GM15510 (cell line): ENCODE results near the gene TMEM18.

Source experiments
- POLR2A ChIP-seq: IDR thresholded peaks from 3 replicates; pipeline ENCODE4 v1.6.1; 2011; ENCODE audit warnings: borderline replicate concordance; ENCODE audit not compliant: insufficient read length; ENCODE audit errors: extremely low read depth

TMEM18 gene

DNA sequence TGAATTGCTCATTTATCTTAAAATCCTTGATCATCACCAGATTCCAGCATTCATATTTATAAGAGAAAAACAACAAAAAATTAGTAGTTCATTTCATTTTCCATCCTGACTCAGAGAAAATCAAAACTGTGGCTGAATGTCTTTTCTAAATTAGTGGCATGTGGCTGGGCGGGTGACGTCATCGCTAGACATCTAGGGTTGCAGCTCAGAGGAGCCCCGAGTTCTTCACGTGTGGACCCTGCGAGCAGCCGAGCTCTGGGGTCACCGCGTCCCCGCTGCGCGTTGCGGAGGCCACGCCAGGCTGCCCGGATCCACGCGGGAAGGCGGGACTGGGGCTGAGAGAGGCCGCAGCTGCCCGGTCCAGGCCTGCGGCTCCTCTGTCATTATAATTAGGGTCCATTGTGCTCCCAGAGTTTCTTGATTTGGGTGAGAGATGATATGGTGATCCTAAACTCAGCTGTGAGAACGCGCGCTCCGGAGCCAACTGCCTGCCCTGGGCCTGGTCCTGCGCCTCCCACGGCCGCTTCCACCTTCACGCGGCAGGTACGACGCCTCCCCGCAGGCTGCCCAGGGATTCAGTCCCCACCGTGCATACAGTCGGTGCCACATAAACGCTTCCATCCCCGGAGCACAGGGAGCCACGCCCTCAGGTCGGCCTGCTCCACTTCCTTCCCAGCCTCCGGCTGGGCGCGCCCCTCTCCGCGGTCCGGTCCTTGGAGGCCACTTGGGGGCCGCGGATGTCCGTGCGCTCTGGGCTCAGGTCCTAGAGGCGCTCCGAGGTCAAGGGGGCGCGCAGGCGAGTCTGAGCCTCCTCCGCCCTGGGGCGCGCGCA is 56.5 kb downstream of the TMEM18 start:
- TF ChIP-seq POLR2A: no peak

DNA sequence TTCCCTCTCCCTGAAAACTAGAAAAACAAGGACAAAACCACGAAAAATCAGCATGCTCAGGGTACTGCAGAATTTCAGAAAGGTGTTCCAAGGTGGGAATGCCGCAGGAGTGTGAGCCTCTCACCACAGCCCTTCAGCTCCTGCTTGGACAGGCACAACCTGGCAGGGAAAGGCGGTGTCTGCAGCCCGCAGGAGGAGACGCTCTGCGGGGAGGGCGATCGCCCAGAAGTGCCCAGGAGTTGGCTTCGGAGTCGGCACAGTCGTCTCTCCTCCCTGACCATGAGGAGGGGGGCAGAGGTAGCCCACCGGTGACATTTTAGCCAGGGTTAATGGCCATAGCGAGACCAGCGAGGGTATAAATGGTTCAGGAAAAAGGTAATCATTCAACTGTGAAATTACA is 57.2 kb downstream of the TMEM18 start:
- TF ChIP-seq POLR2A: no peak

DNA sequence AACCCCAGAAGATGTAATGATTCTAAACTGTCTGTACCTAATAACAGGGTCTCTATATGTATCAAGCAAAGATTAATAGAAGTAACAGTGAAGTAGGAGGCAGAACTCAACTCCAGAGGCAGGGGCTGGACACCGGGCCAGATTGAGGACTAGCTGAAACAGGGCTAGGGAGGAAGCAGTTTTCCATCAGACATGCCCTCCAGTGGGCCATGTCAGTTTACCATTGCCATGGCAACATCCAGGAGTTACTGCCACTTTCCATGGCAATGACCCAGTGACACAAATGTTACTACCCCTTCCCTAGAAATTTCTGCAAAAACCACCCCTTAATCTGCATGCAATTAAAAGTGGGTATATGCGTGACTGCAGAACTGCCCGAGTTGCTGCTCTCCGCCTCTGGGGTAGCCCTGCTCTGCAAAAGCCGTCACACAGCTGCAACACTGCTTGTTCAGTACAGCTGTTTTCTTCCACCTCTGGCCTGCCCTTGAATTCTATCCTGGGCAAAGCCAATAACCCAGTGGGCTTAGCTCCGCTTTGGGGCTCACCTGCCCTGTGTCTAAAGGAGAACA is 58.7 kb downstream of the TMEM18 start:
- no peak for TF ChIP-seq POLR2A

DNA sequence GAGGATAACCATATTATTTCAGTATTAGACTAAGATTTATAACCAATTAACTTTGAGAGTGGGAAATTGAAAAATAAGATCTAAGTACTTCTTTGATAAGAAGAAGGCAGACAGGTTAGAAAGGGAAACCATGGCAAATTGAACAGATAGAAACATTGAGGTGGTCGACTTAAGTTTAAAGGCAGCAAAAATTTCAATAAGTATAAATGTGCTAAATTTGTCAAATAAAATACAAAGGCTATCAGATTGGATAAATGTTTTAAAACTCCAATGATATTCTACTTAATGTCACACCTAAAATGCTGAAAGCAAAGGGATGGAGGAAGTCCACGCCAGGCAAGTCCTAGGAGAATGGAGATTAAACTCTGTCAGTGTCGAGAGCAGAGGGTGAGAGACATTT is 59.2 kb downstream of the TMEM18 start:
- no peak for TF ChIP-seq POLR2A
